CD4-positive, alpha-beta T cell treated with Interleukin-15 for 1 hour (primary cell): ENCODE measurements around the gene VSNL1.

Source experiments
- DNase-seq: peaks from one replicate; pipeline ENCODE4 v3.0.0-alpha.2; 2020

Gene VSNL1

DNA sequence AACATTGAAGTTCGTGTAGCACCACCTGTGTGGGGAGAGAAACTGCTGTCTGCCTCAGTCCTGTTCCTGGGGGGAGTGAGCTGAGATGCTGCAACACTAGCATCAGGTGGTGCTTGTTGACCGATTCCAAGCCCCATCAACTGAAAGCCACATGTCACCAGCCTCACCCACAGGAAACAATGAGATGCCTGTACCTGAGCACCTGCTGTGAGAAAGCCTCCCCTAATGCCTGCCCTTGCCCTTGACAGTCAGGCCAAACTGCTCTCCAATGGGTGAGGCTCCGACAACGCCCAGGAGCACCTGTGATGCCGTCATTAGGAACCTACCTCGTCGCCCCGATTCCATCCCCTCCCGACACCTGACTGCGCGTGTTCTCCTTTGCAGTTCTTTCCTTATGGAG, 108.5 kb downstream of the VSNL1 start:
- no peak for DNase-seq

DNA sequence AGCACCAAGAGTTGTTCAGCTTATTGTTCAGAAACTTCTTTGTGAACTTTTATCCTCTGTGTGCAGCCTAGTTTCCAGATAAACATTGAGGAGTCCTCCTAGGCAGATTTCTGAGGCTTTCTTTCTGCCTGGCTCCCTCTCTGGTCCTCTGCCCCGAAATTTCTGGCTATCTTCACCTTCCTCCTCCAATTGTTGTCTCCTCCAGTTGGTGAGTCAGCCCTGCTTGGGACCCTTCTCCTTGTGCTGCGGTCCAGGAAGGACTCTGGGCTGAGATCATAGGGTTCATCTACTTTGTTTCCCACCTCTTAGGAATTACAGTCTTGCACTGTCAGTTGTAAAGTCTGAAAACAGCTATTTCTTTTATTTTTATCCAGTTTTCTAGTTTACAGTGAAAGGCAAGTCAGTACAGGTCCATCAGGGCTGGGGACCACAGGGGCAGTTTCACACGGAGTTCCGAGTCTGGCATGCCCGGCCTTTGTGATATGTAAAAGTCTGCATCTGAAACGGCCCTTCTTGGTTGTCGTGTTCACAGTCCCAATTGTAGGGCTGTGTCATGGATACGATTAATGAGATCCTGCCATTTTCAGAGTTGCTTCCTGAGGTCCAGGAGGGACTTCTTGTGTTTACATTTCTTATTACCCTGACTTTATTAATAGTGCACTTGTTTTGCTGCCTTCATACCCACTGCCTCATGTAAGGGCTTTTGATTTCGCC, 112.3 kb downstream of the VSNL1 start:
- DNase-seq, result no peak

DNA sequence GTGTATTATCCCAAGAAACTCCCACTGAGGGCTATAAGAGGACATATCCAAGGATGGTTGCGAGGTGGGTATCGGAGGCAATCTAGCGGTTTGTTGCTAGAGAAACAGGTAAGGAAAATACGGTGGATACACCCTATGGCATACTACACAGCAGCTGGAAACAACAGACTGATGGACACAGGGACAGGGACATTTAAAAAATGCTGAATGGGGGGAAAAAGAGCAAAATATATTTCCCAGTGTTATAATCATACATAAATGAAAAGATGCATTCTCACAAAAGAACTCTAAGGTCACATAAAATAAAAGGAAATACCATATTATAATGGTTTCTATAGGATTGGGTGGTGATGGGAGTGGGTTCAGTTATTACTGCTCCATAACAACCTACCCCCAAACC, 117.3 kb downstream of the VSNL1 start:
- DNase-seq, result no peak

DNA sequence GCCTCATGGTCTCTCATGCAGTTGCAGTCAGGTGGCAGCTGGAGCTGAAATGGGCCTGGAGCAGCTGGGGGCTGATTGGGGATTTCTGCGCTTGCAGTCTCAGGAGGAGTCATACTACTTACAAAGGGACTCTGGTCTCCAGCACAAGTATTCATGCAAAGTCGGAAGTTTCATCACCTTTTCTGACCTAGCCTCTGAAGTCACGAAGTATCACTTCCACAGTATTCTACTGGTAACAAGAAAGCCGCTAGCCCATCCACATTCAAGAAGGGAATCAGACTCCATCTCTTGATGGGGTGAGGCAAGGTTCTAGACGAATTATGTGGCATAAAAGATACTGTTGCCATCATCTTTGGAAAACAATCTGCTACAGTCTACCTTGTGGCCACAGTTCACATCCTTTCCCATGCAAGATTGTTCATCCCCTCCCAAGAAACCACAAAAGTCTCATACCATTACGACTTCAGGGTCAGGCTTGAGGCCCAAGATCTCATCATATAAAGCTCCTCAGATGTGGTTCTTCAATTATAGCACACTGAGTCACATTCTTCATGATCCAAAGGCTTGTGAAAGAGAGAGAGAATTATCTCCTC, 117.9 kb downstream of the VSNL1 start:
- no peak for DNase-seq

DNA sequence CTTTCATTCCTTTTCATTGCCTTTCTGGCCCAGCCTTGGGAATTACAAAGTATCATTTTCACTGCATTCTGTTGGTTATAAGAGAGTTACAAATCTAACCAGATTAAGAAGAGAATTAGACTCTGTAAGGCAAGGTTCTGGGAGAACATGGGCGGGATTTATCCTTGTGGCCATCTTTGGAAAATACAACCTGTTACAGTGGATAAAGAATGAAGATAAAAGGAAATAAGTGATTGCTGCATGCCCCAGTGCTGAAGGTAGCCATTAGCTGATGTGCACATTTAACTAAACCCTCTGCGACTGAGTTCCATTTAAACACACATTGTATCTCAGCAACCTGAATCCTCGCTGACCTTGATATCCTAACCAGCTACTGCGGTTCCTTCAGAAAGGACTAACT, 119.7 kb downstream of the VSNL1 start:
- no peak for DNase-seq

DNA sequence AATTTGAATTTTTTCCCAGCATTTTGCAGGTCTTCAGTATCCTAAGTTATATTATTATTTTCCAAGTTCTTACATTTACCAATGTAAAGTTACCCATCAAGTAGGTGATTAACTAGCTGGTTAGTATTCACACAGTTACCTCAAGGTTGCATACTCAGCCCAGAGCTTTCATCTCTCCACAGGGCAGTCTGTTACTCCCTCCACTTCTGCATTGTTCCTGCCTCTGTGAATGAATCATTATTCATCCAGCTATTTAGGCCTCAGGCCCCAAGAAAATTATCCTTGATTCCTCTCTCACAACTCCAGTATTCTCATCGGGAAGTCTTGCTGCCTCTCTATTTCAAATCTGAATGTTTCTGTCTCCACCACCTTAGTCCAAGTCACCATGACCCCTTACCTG, 121.0 kb downstream of the VSNL1 start:
- DNase-seq, result no peak

DNA sequence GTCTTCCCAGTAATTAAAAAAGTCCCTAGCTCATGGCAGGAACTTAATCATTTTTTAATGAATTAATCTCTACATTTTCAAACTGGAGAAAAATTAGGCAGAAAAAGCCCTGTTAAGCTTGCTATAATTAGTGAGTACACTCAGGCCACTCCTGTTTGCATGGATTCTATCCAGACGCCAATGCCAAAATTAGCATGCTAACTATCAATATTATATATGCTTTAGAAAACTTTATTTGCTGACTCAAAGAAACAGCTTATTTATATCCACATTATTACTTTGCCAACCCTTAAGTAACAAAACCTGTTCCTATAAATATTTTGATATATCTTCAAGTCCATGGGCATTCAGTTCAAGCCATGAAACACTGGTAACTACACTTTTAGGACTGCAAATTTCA, 122.2 kb downstream of the VSNL1 start:
- no peak for DNase-seq

DNA sequence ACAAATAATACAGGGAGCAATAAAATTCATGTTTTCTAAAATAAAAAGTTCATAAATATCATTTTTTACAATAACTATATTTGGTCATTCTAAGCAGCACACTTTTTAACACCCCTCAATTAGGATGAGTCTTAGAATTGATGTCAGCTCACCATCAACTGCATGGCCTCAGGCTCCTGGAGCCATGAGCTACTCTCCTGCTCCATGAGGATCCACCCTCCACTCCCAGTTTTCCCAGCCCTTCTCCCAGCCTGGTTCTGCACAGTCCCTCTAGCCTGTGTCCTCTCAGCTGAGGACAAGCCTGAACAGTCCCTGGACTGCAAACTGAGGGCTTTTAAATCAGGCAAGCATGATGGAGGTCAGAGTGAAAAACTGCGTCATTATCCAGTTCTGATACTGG, 124.0 kb downstream of the VSNL1 start:
- no peak for DNase-seq

DNA sequence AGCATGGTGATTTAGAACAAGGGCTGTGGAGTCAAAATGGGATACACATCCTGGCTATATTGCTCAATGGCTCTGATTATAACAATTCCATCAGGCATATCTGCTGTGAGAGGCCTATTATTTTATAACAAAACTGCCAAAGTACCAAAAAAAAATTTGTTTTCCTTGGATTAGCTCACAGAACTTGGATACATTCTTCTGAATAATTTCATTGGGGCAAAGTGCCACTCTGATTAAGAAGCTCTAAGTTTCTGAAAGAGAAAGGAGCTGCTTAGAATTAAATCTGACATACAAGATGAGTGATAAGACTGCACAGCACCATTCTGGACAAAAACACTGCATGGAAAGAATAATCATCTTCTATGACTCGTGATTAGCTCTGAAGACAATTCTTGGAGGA, 127.4 kb downstream of the VSNL1 start:
- DNase-seq, result no peak

DNA sequence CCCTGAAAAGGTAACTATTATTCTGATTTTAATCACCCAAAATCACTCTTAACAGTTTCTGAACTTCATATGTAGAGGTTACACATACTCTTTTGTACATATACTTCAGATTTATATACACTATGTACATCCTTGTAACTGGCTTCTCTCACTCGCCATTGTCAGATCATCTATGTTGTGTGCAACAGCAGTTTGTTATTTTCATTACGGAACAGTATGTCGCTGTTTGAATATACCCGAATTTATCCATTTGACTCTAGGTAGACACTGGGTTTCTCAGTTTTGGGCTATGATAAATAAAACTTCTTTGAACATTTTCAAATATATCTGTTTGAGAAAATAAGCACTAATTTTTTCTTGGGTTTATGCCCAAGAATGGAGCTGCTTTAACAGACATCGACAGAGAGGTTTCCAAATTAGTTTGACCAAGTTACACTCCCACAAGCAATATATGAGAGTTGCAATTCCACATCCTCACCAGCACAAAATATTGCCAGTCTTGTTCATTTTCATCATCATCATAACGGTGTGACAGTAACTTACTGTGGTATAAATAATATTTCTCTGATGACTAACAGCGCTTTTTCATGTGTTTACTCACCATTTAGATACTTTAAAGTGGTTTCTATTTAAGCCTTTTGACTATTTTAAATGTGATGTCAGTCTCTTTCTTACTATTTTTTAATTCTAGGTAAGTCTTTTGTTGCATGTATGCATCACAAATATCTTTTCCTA, 132.3 kb downstream of the VSNL1 start:
- DNase-seq, result no peak

DNA sequence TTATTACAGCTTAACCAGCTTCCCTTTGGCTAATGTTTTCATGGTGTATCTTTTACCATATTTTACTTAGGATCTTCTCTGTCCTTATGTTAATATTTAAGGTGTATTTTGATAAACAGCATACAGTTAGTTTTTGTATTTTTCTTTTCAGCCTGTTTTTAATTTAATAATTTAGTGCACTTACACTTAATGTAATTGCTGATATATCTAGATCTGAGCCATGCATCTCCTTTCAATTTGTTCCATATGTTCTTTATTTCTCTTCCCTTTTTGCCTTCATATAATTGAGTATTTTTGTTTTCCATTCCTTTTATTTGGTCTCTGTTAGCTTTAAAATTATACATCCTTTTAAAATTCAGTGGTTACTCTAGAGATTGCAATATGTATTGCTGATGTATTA, 134.3 kb downstream of the VSNL1 start:
- DNase-seq, result no peak

DNA sequence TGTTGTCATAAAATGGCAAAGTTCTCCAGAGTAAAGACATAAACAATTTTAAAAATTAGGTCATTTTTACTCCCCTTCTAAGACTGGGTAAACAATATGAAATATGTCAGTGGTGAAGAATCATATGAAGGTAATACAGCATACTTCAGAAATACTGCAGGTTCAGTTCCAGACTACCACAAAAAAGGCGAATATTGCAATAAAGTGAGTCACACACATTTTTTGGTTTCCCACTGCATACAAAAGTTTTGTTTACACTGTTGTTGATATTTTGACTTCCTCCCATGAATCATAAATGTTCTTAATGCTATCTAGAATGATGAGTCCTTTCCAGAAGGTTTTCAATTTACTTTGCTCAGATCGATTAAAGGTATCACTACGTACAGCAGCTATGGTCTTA, 139.6 kb downstream of the VSNL1 start:
- no peak for DNase-seq

DNA sequence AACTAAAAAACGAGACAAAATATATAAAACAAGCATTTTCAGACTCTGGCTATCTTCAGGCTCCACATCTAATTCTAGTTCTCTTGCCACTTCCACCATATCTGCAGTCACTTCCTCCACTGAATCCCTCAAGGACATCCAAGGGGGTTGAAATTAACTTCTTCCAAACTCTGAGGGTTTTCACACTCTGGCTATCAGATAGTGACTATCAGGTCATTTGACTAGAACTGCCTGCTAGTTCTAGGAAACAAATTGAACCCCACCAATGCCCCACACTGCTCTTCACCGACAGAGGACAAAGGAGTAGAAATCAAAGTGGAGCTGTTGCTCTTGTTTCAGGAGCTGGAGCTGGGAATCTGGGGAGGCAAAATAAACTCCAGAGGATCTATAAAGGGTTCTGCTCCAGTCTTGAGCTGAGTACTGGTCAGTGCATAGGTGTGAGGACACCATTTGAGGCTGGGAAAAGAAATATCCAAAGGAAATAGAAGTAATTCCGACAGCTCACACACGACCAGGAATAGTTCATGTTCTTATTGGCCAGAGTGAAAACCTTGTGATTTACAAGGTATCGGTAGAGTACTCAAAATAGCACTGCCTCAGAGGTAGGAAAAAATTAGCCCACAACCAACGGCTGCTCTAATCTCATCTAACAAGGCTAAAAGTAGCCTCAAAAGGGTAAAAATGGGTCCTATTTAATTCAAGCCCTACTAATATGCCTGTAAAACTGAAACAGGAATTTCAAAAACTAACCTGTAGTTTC, 141.8 kb downstream of the VSNL1 start:
- no peak for DNase-seq

DNA sequence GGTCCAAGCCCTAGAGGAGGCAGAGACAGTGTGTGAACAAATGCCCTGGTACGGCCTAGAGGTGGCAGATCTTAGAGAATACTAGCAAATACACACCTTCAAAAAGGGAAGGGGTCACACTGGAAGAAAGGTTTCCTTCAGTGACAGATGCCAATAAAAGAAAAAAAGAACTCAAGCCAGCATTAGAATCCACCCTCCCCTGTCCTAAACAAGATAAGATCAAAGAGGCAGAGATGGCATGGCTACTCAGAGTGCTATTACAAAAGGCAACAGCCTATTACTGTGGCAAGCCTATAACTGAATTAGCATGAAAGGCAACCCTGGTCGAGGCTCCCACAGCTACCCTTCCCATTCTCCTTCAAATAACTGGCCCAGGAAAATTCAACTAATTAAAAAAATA, 143.5 kb downstream of the VSNL1 start:
- DNase-seq, result no peak

DNA sequence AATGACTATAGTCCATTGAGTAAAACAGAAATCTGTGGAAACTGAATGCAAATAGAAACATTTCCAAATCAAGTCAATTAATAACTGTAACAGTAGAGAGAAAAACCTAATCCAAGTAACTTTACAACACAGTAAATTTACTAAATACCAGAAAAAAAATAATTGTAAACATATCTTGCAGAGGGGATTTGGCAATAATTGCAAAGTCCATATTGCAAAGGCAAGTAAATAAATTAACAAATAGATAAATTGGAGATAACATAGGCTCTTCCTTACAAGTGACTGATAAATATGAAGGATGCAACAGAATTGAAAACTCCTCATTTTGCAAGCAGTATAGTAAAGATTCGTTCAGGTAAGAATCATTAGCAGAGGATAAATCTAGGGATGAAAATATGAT, 148.1 kb downstream of the VSNL1 start:
- no peak for DNase-seq

DNA sequence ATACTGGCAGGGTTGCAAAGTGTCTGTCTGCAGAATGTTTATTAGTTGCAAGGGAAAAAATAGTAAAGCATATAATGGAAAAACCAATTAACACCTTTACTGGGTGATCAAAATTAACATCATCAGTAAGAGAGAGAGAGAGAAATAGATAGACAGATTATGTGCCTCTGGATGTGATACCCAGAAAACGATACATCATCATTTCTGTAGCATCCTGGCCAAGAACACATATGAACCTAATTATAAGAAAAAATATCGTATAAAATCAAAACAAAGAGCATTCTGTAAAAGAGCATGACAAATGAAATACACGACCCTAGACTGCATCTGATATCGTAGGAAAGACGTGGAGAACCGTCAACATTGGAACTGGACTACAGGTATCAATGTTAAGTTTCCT, 148.5 kb downstream of the VSNL1 start:
- DNase-seq, result no peak

DNA sequence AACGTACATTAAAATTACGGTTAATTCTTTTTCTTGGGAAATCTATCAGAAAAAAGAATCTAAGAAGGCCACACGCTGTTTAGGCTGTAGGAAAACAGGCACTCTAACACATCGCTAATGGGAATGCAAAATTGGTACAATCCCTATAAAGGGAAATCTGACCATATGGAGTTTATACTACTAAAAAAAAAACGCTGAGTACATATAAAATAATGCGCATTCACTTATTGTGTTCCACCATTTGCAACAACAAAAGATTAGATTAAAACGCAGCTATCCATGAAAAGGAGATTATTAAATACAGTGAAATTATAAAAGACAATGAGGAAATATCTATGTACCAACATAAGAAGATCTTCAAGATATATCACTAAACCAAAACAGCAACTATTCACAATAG, 150.3 kb downstream of the VSNL1 start:
- no peak for DNase-seq
